Calu3 (cell line): ENCODE data around the gene TUT1. TPM values are rescaled to one million over a fixed set of nuclear protein-coding genes. Genes with fewer than 3 reads are reported as not detected.

Experiments
- BruUV-seq: library from RNA; stranded (reverse); fragments of 400-500 nt; replicated peaks from 2 replicates; lab custom pipeline; 2021; lab: Mats Ljungman, UMichigan
- CTCF ChIA-PET: fragments of 300-600 bp; sonication (Branson Sonifier 250); formaldehyde crosslinking; loops from one replicate; lab custom pipeline; 2022; ENCODE audit warnings: antibody characterized with exemption; lab: Charles Lee
- DNase-seq: peaks from one replicate; pipeline ENCODE4 v3.0.0; 2022
- H3K27ac Mint-ChIP-seq: one replicate; pipeline ENCODE4 v1.8.0; 2022; ENCODE audit warnings: mixed read lengths; ENCODE audit not compliant: unreplicated experiment
- H3K27me3 Mint-ChIP-seq: one replicate; pipeline ENCODE4 v1.8.0; 2022; ENCODE audit warnings: mixed read lengths; ENCODE audit not compliant: unreplicated experiment
- H3K36me3 Mint-ChIP-seq: one replicate; pipeline ENCODE4 v1.8.0; 2022; ENCODE audit warnings: mild to moderate bottlenecking, moderate library complexity, mixed read lengths; ENCODE audit not compliant: insufficient read depth, unreplicated experiment
- H3K4me1 Mint-ChIP-seq: one replicate; pipeline ENCODE4 v1.8.0; 2022; ENCODE audit warnings: mild to moderate bottlenecking, low read depth, mixed read lengths; ENCODE audit not compliant: unreplicated experiment
- H3K4me3 Mint-ChIP-seq: one replicate; pipeline ENCODE4 v1.8.0; 2022; ENCODE audit warnings: mild to moderate bottlenecking, low read depth, moderate library complexity, mixed read lengths; ENCODE audit not compliant: unreplicated experiment
- H3K9me3 Mint-ChIP-seq: one replicate; pipeline ENCODE4 v1.8.0; 2022; ENCODE audit warnings: low read depth, mixed read lengths; ENCODE audit not compliant: unreplicated experiment
- intact Hi-C: fragments of 100-400 bp; cut with micrococcal nuclease; formaldehyde crosslinking; loops from one replicate; pipeline ENCODE4 v1.10.0; 2022; ENCODE audit not compliant: unreplicated experiment
- total RNA-seq: library from RNA; stranded (reverse); gene quantifications from 2 replicates; pipeline ENCODE4 v1.2.3, GENCODE V29; 2022
- TF ChIP-seq, protein P1 (sequence below): fragments of 200-600 bp; IDR thresholded peaks from one replicate; pipeline ENCODE4 v1.8.0; 2022; ENCODE audit warnings: antibody characterized with exemption; ENCODE audit not compliant: unreplicated experiment

The TUT1 gene
- total RNA-seq, 1 experiment from 2014 or later = 21.9 TPM

GRCh38 chr11:62601122-62601371 lies 9.7 kb upstream of the TUT1 start:
- no peak for DNase-seq

DNA sequence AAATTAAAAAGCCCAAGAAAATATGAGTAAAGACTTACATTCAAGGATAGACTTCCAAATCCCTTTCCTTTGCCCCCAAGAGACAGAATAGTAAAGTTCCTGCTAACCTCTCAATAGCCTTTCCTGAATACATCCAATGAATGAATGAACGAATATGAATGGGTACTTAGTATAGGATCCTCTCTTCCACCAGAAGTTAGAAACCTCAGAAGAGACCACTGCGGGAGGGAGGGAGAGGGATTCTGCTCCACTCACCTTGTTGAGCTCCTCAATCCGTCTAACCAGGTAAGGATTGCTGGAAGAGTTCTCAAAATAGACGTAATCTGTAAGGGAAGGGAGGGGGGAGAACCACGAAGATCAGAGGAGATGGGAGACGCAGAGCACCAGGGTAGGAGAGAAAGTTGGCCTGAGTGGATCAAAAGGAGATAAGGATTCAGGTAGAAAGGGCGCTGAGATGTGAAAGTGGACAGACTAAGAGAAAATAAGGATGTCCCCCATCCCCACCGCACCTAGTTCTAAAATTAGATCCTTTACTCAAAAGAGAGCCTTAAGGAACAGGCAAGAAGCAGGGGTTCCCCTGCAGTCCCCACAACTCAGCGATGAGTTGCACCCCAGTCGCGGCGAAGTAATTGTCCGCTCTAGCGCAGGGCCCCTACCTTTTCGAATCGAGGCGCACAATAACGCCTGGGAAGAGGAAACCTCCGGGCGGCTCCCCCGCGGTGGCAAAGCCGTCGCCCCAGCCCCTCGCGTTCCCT lies 9.2 kb upstream of the TUT1 start:
- H3K36me3 Mint-ChIP-seq = peaks cover 80% of the 10 kb centered on the region
- H3K4me3 Mint-ChIP-seq = peak overlapping the region; percentile 88
- H3K27me3 Mint-ChIP-seq = no peaks in the 10 kb centered on the region
- peaks cover 35% of the 10 kb centered on the region for H3K4me1 Mint-ChIP-seq
- intact Hi-C loops = no loop called here
- H3K9me3 Mint-ChIP-seq = no peaks in the 10 kb centered on the region
- no peak for DNase-seq
- no TSS peak for BruUV-seq
- TF ChIP-seq, protein P1, sequence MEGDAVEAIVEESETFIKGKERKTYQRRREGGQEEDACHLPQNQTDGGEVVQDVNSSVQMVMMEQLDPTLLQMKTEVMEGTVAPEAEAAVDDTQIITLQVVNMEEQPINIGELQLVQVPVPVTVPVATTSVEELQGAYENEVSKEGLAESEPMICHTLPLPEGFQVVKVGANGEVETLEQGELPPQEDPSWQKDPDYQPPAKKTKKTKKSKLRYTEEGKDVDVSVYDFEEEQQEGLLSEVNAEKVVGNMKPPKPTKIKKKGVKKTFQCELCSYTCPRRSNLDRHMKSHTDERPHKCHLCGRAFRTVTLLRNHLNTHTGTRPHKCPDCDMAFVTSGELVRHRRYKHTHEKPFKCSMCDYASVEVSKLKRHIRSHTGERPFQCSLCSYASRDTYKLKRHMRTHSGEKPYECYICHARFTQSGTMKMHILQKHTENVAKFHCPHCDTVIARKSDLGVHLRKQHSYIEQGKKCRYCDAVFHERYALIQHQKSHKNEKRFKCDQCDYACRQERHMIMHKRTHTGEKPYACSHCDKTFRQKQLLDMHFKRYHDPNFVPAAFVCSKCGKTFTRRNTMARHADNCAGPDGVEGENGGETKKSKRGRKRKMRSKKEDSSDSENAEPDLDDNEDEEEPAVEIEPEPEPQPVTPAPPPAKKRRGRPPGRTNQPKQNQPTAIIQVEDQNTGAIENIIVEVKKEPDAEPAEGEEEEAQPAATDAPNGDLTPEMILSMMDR = no peak
- CTCF ChIA-PET = interaction anchor here (1.1 to 2.1 kb wide), 5 partner anchors 9 to 58 kb away, joined by 3 to 21 read pairs (median 7); partner anchors contain the start of genes B3GAT3 and TUT1
- peak overlapping the region; percentile 78 for H3K27ac Mint-ChIP-seq

More at GRCh38 chr11:62601122-62601371, 9.7 kb upstream of the TUT1 start:
- intact Hi-C loops = no loop called here
- no peaks in the 10 kb centered on the region for H3K27me3 Mint-ChIP-seq
- peaks cover 78% of the 10 kb centered on the region for H3K36me3 Mint-ChIP-seq
- H3K9me3 Mint-ChIP-seq = no peaks in the 10 kb centered on the region
- TF ChIP-seq, protein P1 = no peak
- H3K4me3 Mint-ChIP-seq = peak overlapping the region; percentile 88
- H3K27ac Mint-ChIP-seq = peak overlapping the region; percentile 78
- no TSS peak for BruUV-seq
- H3K4me1 Mint-ChIP-seq = peaks cover 35% of the 10 kb centered on the region
- CTCF ChIA-PET = interaction anchor here (0.9 to 2.1 kb wide), 11 partner anchors 9 to 176 kb away, joined by 3 to 21 read pairs (median 3); partner anchors contain the start of genes B3GAT3, C11orf98, CSKMT and TUT1

DNA sequence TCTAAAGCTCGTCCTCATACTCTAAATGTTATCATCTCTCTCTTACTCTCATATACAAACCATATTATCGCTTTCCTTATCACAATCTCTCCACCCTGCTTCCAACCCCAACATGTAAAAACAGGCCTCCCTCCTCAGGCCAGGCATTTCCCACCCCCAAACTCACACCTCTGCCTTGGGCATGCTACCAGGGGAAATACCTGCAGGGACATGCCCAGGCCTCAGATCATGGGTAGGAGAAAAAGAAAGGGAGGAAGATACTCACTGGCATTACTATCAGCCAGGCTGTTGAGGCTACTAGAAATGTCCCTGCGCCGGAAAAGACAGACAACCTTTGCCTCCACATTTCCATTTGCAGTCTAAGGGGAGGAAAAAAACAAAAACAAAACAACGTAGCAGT lies 8.6 kb upstream of the TUT1 start:
- peaks cover 80% of the 10 kb centered on the region for H3K36me3 Mint-ChIP-seq
- intact Hi-C loops = no loop called here
- CTCF ChIA-PET = interaction anchor here (1.1 to 2.1 kb wide), 2 partner anchors 8 to 22 kb away, joined by 3 to 21 read pairs; partner anchors contain the start of genes B3GAT3 and TUT1

DNA sequence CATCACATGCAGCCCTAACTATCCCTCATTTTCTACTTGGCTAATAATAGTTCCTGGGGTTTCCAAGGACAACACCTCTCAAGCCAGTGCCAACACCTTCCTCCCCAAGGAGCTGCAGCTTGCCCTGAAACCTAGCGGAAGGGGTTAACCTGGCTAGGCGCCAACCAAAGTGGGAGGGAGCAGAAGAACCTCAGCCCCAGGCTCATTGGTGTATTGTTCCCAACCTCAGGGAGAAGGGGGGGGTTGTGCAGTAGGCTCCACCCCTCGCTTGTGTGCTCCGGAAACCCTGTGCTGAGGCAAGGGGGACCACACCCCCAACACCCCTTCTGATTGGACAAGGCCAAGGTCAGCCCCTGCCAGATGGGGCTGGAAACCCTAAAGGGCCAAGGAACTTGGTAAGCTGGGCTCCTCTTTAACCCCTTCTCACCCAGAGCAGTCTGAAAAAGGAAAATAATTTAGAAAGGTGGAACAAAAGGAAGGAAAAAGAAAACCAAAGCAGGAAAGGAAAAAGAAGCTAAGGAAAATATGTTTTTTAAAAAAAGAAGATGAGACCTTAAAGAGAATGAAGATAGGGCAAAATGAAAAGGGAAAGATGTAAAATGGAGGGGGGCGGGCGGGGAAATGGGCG lies 7.9 kb upstream of the TUT1 start:
- peak overlapping the region; percentile 78 for H3K27ac Mint-ChIP-seq
- BruUV-seq = no TSS peak
- CTCF ChIA-PET = interaction anchor here (0.6 kb wide), 1 partner anchor 40 kb away, joined by 3 read pairs; no protein-coding TSS in a partner anchor
- intact Hi-C loops = no loop called here
- DNase-seq = peak; percentile 69
- H3K9me3 Mint-ChIP-seq = no peaks in the 10 kb centered on the region
- H3K27me3 Mint-ChIP-seq = no peaks in the 10 kb centered on the region
- TF ChIP-seq, protein P1 = no peak
- peak overlapping the region; percentile 88 for H3K4me3 Mint-ChIP-seq
- H3K4me1 Mint-ChIP-seq = peaks cover 34% of the 10 kb centered on the region
- H3K36me3 Mint-ChIP-seq = peaks cover 83% of the 10 kb centered on the region

More for the DNA sequence above, 8.6 kb upstream of the TUT1 start:
- H3K9me3 Mint-ChIP-seq = no peaks in the 10 kb centered on the region
- DNase-seq = no peak
- H3K4me1 Mint-ChIP-seq = peaks cover 35% of the 10 kb centered on the region
- TF ChIP-seq, protein P1 = no peak
- BruUV-seq = TSS peak; percentile 58
- peak overlapping the region; percentile 78 for H3K27ac Mint-ChIP-seq
- peak overlapping the region; percentile 88 for H3K4me3 Mint-ChIP-seq
- no peaks in the 10 kb centered on the region for H3K27me3 Mint-ChIP-seq
